Smooth muscle cell (in vitro differentiated cells): ENCODE measurements around the gene RNF220. TPM values are rescaled to one million over a fixed set of nuclear protein-coding genes. Genes with fewer than 3 reads are reported as not detected.
A peak's percentile ranks its signal among the peaks of the same experiment; 100 is the strongest.

Experiments used
- DNase-seq: peaks from one replicate; lab custom pipeline; 2025; ENCODE audit not compliant: unreplicated experiment; lab: John Stamatoyannopoulos, UW
- H2AFZ ChIP-seq: fragments of 200-600 bp; sonication (generic); 2 replicates; pipeline ENCODE4 v1.6.0; 2016; ENCODE audit warnings: antibody characterized with exemption, low read depth, mild to moderate bottlenecking
- H3F3A ChIP-seq: fragments of 200-600 bp; sonication (generic); 2 replicates; pipeline ENCODE4 v1.6.0; 2017; ENCODE audit warnings: antibody characterized with exemption, low read depth
- H3K27ac ChIP-seq: fragments of 200-600 bp; sonication (generic); 2 replicates; pipeline ENCODE4 v1.5.1; 2016; ENCODE audit warnings: low read depth, mild to moderate bottlenecking
- H3K27me3 ChIP-seq: fragments of 200-600 bp; sonication (generic); 2 replicates; pipeline ENCODE4 v1.6.1; 2016; ENCODE audit warnings: low read depth, mild to moderate bottlenecking
- H3K36me3 ChIP-seq: fragments of 200-600 bp; sonication (generic); 2 replicates; pipeline ENCODE4 v1.5.1; 2016; ENCODE audit warnings: low read depth
- H3K4me1 ChIP-seq: fragments of 200-600 bp; sonication (generic); 2 replicates; pipeline ENCODE4 v1.5.1; 2016; ENCODE audit warnings: low read depth
- H3K4me2 ChIP-seq: fragments of 200-600 bp; sonication (generic); 2 replicates; pipeline ENCODE4 v1.6.0; 2016; ENCODE audit warnings: mild to moderate bottlenecking
- H3K4me3 ChIP-seq: fragments of 200-600 bp; sonication (generic); 2 replicates; pipeline ENCODE4 v1.5.1; 2016; ENCODE audit warnings: mild to moderate bottlenecking
- H3K79me2 ChIP-seq: fragments of 200-600 bp; sonication (generic); 2 replicates; pipeline ENCODE4 v1.6.0; 2016; ENCODE audit warnings: low read depth, mild to moderate bottlenecking
- H3K9ac ChIP-seq: fragments of 200-600 bp; sonication (generic); 2 replicates; pipeline ENCODE4 v1.6.0; 2016; ENCODE audit warnings: low read depth
- H3K9me3 ChIP-seq: fragments of 200-600 bp; sonication (generic); replicated peaks from 2 replicates; pipeline ENCODE4 v1.5.1; 2016; ENCODE audit warnings: low read depth
- H4K20me1 ChIP-seq: fragments of 200-600 bp; sonication (generic); 2 replicates; pipeline ENCODE4 v1.6.0; 2016; ENCODE audit warnings: low read depth
- CTCF ChIP-seq: fragments of 200-600 bp; sonication (generic); IDR thresholded peaks from 2 replicates; pipeline ENCODE4 v1.5.1; 2017; ENCODE audit warnings: borderline replicate concordance, mild to moderate bottlenecking, antibody characterized with exemption; ENCODE audit not compliant: insufficient read depth, poor library complexity, severe bottlenecking
- WGBS: methylation state at CpG from one replicate; pipeline ENCODE4 v1.1.7; 2016; ENCODE audit warnings: low lambda C conversion rate; 5-methylcytosine and 5-hydroxymethylcytosine counted together
- polyA plus RNA-seq: library from polyadenylated mRNA; unstranded; fragments of >200 nt; fragmentation: Nextera tagmentation; extraction: Ambion mirVana; gene quantifications from 2 replicates; pipeline ENCODE4 v1.2.1, GENCODE V29; 2016
- total RNA-seq: library from RNA; depleted of rRNA; stranded (reverse); fragments of >200 nt; gene quantifications from 2 replicates; pipeline ENCODE4 v1.2.3, GENCODE V29; 2014

RNF220 gene
- total RNA-seq (37.8 and 65.8 TPM in 2 replicates), polyA plus RNA-seq (71.1 and 82.4 TPM in 2 replicates)

DNA sequence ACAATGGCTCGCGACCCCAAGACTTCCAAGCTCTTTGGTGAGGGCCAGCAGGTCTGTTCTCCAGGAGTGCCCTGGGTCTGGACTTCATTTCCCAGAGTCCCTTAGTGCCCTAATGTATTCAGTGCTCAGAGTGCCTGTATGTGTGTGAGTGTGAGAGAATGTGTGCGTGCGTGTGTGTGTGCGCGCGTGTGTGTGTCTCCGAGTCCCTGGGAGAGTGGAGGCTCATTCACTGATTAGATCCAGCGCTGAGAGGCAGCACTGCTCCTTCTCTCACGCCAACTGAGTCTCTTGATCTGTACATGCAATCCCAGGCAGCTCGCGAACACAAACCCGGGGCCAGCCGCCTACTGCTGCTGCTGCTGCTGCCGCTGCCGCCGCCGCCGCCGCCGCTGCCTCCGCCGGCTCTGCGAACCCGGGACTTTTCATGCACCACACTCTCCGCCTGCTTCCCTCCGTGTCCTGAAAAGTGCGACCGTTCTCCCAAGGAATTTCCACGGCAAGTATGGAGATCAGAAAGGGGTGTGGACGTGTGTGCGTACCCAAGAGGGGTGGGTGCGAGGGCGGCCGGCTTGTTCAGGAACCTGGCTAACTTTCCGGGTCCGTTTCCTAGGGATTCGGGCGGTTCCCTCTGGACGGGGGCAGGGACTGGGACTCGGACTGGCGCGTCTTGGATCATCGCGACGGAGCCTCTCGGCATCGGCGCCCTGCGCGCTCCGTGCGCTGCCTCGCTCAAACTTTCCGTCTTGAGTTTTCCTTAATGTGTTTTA, at the start of gene RNF220:
TSS of gene RNF220 (plus strand) at position 225 of the 767 bp plus-strand sequence.
- WGBS = under 1% methylated on average over 54 of the region's 55 CpGs
- Histone ChIP-seq H3K4me2 (peak within 1 kb of the TSS; percentile 89), H3K27ac (no peak within 1 kb of the TSS), H2AFZ (peak within 1 kb of the TSS; percentile 67), H4K20me1 (peaks cover 6% of the 10 kb centered on the region), H3K4me3 (peak within 1 kb of the TSS; percentile 53), H3K36me3 (no peaks in the 10 kb centered on the region), H3K79me2 (no peaks in the 10 kb centered on the region), H3K4me1 (peaks cover 15% of the 10 kb centered on the region), H3F3A (no peaks in the 10 kb centered on the region), H3K9me3 (no peaks in the 10 kb centered on the region), H3K9ac (peak within 1 kb of the TSS; percentile 31), H3K27me3 (peaks cover 77% of the 10 kb centered on the region)
- DNase-seq = peak; percentile 58
- TF ChIP-seq CTCF = no peak

DNA sequence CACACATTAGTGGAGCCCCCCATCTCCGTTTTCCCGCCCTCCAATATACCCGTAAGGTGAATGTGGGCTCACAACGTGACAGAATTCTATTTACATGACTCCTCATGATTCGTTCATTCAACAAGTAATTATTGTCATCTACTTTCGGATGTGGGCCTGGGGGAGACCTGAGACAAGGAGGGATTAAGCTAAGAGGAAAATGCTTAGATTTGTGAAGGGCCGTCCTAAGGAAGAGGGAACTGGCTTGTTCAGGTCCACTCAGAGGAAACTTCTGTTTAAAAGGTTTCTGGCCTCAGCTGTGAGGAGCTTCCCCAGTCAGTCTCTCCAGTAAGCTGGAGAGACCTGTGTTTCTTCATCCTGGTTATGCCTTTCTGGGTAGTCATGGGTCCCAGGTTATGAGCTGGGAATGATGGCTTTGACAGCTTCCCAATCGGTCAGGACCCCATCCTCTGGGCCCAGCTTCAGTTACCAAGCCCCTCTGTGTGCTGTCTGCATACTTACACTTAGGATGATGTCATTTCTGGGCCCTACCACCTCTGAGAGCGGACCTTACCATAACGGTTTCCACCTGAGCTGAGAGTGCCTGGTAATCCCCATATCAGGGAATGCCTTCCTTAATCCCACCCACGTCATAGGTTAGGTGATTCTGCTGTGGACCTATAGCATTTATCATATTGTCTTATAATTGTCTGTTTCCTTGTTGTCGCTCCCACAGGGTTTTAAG, 49.3 kb upstream of the RNF220 start:
- Histone ChIP-seq H2AFZ (peak overlapping the region; percentile 93), H3K27me3 (no peaks in the 10 kb centered on the region), H3K9me3 (no peaks in the 10 kb centered on the region), H3K36me3 (no peaks in the 10 kb centered on the region), H3K4me2 (peak overlapping the region; percentile 71), H3F3A (peaks cover 4% of the 10 kb centered on the region), H3K4me3 (peak overlapping the region; percentile 86), H3K79me2 (peaks cover 25% of the 10 kb centered on the region), H3K4me1 (peaks cover 16% of the 10 kb centered on the region), H4K20me1 (peaks cover 17% of the 10 kb centered on the region), H3K9ac (peak overlapping the region; percentile 34), H3K27ac (no peak overlapping the region)
- 68% methylated on average over 12 of the region's 12 CpGs for WGBS
- DNase-seq = no peak
- no peak for TF ChIP-seq CTCF

- no peaks in the 10 kb centered on the region for H3K9me3 ChIP-seq
- 89% methylated on average over 4 of the region's 4 CpGs for WGBS
- H3K9ac ChIP-seq = no peak overlapping the region
- H3F3A ChIP-seq = peaks cover 4% of the 10 kb centered on the region
- no peak for DNase-seq
- H2AFZ ChIP-seq = no peak overlapping the region
- no peaks in the 10 kb centered on the region for H4K20me1 ChIP-seq
- no peak overlapping the region for H3K4me3 ChIP-seq
- peaks cover 22% of the 10 kb centered on the region for H3K79me2 ChIP-seq
- H3K4me2 ChIP-seq = no peak overlapping the region
- no peak for TF ChIP-seq CTCF
- no peaks in the 10 kb centered on the region for H3K36me3 ChIP-seq
- H3K27ac ChIP-seq = no peak overlapping the region
- no peaks in the 10 kb centered on the region for H3K27me3 ChIP-seq
- H3K4me1 ChIP-seq = peaks cover 16% of the 10 kb centered on the region
Observed at GRCh38 chr1:44357710-44358109, 47.3 kb upstream of the RNF220 start.
